ENCODE results near the gene SNRPF. TPM values are rescaled to one million over a fixed set of nuclear protein-coding genes. Genes with fewer than 3 reads are reported as not detected.

The SNRPF gene
- total RNA-seq, 4 donors from 2014 or later, result 4.9 to 14.7 (median 7.9) TPM

GRCh38 chr12:95881331-95881955 is 22.7 kb downstream of the SNRPF start:
- DNase-seq (ENCODE audit: low spot score) (no peak), ATAC-seq (ENCODE audit: low FRiP score) (no peak)
- TF ChIP-seq CTCF (IDR thresholded peaks at IDR 0.05), result no peak

GRCh38 chr12:95882080-95882479 is 23.3 kb downstream of the SNRPF start:
- ATAC-seq (ENCODE audit: low FRiP score) (no peak), DNase-seq (ENCODE audit: low spot score) (no peak)
- no peak for TF ChIP-seq CTCF (IDR thresholded peaks at IDR 0.05)

- TF ChIP-seq CTCF (IDR thresholded peaks at IDR 0.05), result no peak
- no peak for DNase-seq (ENCODE audit: low spot score)
- no peak for ATAC-seq (ENCODE audit: low FRiP score)
Observed at GRCh38 chr12:95882873-95883272, 24.1 kb downstream of the SNRPF start.

- ATAC-seq (ENCODE audit: low FRiP score), result no peak
- no peak for TF ChIP-seq CTCF (IDR thresholded peaks at IDR 0.05)
- no peak for DNase-seq (ENCODE audit: low spot score)
Observed at GRCh38 chr12:95884998-95885397, 26.2 kb downstream of the SNRPF start.

- TF ChIP-seq CTCF (IDR thresholded peaks at IDR 0.05), result no peak
- DNase-seq (ENCODE audit: low spot score) (no peak), ATAC-seq (ENCODE audit: low FRiP score) (no peak)
Observed at GRCh38 chr12:95887311-95887710, 28.6 kb downstream of the SNRPF start.

- ATAC-seq (ENCODE audit: low FRiP score) (no peak), DNase-seq (ENCODE audit: low spot score) (no peak)
- no peak for TF ChIP-seq CTCF (IDR thresholded peaks at IDR 0.05)
Observed at GRCh38 chr12:95890958-95891357, 32.2 kb downstream of the SNRPF start.

GRCh38 chr12:95896846-95897245 is 38.1 kb downstream of the SNRPF start:
- ATAC-seq (ENCODE audit: low FRiP score), result no peak
- no peak for TF ChIP-seq CTCF (IDR thresholded peaks at IDR 0.05)

More at GRCh38 chr12:95896846-95897245, 38.1 kb downstream of the SNRPF start:
- no peak for DNase-seq (ENCODE audit: low spot score)
